Spleen (tissue), 11 donors: ENCODE results near the gene MSI2. TPM values are rescaled to one million over a fixed set of nuclear protein-coding genes. Genes with fewer than 3 reads are reported as not detected.
A peak's percentile ranks its signal among the peaks of the same experiment; 100 is the strongest.

Experiments
- DNase-seq: peaks from one replicate; pipeline ENCODE4 v3.0.0-alpha.2; 2020
- H3K27ac ChIP-seq, 8 donors: fragments of 200-600 bp; sonication (generic) in 7 of 8; 1 replicate in 4 of 8; 2 replicates in 4 of 8; pipeline versions ENCODE4 v1.5.0 to v1.8.0; 2016 to 2021; ENCODE audit warnings: inconsistent platforms in 4 of 8, mild to moderate bottlenecking in 4 of 8, moderate library complexity in 1 of 8
- H3K27me3 ChIP-seq, 7 donors: fragments of 200-600 bp; sonication (generic) in 6 of 7; replicated peaks in 1 of 7; 1 replicate in 4 of 7; 2 replicates in 3 of 7; pipeline versions ENCODE4 v1.5.0 to v1.8.0; 2016 to 2021; ENCODE audit warnings: inconsistent platforms in 3 of 7, mild to moderate bottlenecking in 1 of 7
- H3K36me3 ChIP-seq, 6 donors: fragments of 200-600 bp; sonication (generic) in 5 of 6; 1 replicate in 4 of 6; 2 replicates in 2 of 6; pipeline versions ENCODE4 v1.5.0 to v1.8.0; 2016 to 2021; ENCODE audit warnings: inconsistent platforms in 2 of 6
- H3K4me1 ChIP-seq, 6 donors: fragments of 200-600 bp; sonication (generic) in 5 of 6; 1 replicate in 3 of 6; 2 replicates in 3 of 6; pipeline versions ENCODE4 v1.5.0 to v1.8.0; 2016 to 2021; ENCODE audit warnings: inconsistent platforms in 3 of 6
- H3K4me3 ChIP-seq, 8 donors: fragments of 200-600 bp; sonication (generic) in 7 of 8; 1 replicate in 4 of 8; 2 replicates in 4 of 8; pipeline versions ENCODE4 v1.5.0 to v1.8.0; 2016 to 2021; ENCODE audit warnings: inconsistent platforms in 4 of 8, mild to moderate bottlenecking in 4 of 8, moderate library complexity in 2 of 8
- H3K9me3 ChIP-seq, 8 donors: fragments of 200-600 bp; sonication (generic) in 7 of 8; 1 replicate in 4 of 8; 2 replicates in 4 of 8; pipeline versions ENCODE4 v1.5.0 to v1.8.0; 2016 to 2021; ENCODE audit warnings: inconsistent platforms in 4 of 8
- POLR2A ChIP-seq, 3 donors: fragments of 450-650 bp; IDR thresholded peaks; one replicate each; pipeline ENCODE4 v1.5.1; 2017; ENCODE audit warnings: antibody characterized with exemption in 3 of 3, mild to moderate bottlenecking in 1 of 3
- POLR2AphosphoS5 ChIP-seq, 3 donors: sonication (generic); formaldehyde crosslinking; IDR thresholded peaks; one replicate each; pipeline ENCODE4 v1.5.1; 2017; ENCODE audit warnings: antibody characterized with exemption in 3 of 3
- WGBS, 5 donors: extraction: QIAGEN DNeasy Blood & Tissue Kit in 3 of 5; methylation state at CpG; one replicate each; pipeline versions ENCODE4 v1.1.5 to v1.1.7; 2013 to 2018; 5-methylcytosine and 5-hydroxymethylcytosine counted together
- intact Hi-C: fragments of 100-400 bp; cut with DNase I; formaldehyde crosslinking; loops from one replicate; pipeline ENCODE4 v1.15.0; 2023; ENCODE audit warnings: low total_unique reads
- polyA plus RNA-seq, 3 donors: library from polyadenylated mRNA; stranded (reverse); fragments of 200-250 nt; gene quantifications; one replicate each; pipeline ENCODE4 v1.2.1, GENCODE V29; 2013
- total RNA-seq, 7 donors: library from RNA; depleted of rRNA in 3 of 7; stranded (reverse); fragments of >200 nt in 3 of 7; fragmentation: NEBNext Ultra II Directional in 4 of 7; extraction: Animal tissue kit (Norgen Biotek cat#: 25700) in 4 of 7; gene quantifications; one replicate each; pipeline versions ENCODE4 v1.1.0 to v1.2.1, GENCODE V29; 2016 to 2021
- TF ChIP-seq, protein P1 (sequence below), 11 experiments: fragments of 200-600 bp in 7 of 11; fragments of 450-650 bp in 4 of 11; sonication (generic) in 4 of 11; IDR thresholded peaks in 8 of 11; conservative IDR thresholded peaks in 3 of 11; 1 replicate in 7 of 11; 2 replicates in 4 of 11; pipeline versions ENCODE4 v1.4.0 to v1.8.0; 2016 to 2021; ENCODE audit warnings: antibody characterized with exemption in 11 of 11, inconsistent platforms in 4 of 11, mild to moderate bottlenecking in 1 of 11
- donor health status: healthy with polysubstance abuse.
- donor health status: DM: no; HTN: no; CAD: no; lungs with moderate emphysema.
- donor health status: DM: no; HTN: no; CAD: no.
- donor health status: Bipolar disorder and iron deficiency.
- donor health status: healthy.
- donor health status: DM: no; HTN: no; CAD: no.
- donor health status: DM: yes; HTN: yes; CAD: no.

Gene MSI2
- total and polyA plus RNA-seq, 10 donors = 9.8 to 131 (median 64.7) TPM

GRCh38 chr17:57556320-57556719, 300.0 kb downstream of the MSI2 start:
- Histone ChIP-seq H3K4me1 (peaks cover 7 to 87% (median 54%) of the 10 kb centered on the region in 6 donors), H3K9me3 (no peaks in the 10 kb centered on the region), H3K36me3 (no peaks in the 10 kb centered on the region), H3K4me3 (no peak overlapping the region), H3K27me3 (no peaks in the 10 kb centered on the region), H3K27ac (no peak overlapping the region)
- WGBS, 5 donors = 62 to 82% (median 80%) methylated on average over 5 of the region's 5 CpGs
- intact Hi-C loops = no loop called here
- TF ChIP-seq POLR2A (IDR thresholded peaks at IDR 0.05) (no peak), POLR2AphosphoS5 (IDR thresholded peaks at IDR 0.05) (no peak)
- TF ChIP-seq, protein P1, sequence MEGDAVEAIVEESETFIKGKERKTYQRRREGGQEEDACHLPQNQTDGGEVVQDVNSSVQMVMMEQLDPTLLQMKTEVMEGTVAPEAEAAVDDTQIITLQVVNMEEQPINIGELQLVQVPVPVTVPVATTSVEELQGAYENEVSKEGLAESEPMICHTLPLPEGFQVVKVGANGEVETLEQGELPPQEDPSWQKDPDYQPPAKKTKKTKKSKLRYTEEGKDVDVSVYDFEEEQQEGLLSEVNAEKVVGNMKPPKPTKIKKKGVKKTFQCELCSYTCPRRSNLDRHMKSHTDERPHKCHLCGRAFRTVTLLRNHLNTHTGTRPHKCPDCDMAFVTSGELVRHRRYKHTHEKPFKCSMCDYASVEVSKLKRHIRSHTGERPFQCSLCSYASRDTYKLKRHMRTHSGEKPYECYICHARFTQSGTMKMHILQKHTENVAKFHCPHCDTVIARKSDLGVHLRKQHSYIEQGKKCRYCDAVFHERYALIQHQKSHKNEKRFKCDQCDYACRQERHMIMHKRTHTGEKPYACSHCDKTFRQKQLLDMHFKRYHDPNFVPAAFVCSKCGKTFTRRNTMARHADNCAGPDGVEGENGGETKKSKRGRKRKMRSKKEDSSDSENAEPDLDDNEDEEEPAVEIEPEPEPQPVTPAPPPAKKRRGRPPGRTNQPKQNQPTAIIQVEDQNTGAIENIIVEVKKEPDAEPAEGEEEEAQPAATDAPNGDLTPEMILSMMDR (IDR thresholded peaks at IDR 0.05 in 8 of 11, conservative IDR thresholded peaks at IDR 0.05 in 3 of 11) = no peak
- no peak for DNase-seq

DNA sequence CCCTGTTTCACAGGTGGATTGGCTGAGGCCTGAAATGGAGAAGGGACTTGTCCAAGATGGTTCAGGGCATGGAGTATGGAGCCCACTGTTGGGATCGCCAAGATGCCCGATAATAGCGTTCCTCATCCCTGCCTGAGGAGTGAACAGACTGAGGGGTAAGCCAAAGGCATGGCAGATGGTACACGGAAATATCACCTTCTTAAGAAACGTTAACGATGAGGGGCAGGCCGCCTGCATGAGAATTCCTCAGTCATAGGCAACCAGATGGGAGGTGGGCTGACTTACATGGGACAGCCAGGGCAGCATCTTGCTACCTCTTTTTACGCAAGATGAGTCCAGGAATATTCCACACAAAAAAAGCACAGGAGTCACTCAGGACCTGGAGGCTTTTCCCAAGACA, 300.7 kb downstream of the MSI2 start:
- no peaks in the 10 kb centered on the region for H3K36me3 ChIP-seq
- DNase-seq = no peak
- intact Hi-C loops = no loop called here
- no peaks in the 10 kb centered on the region for H3K27me3 ChIP-seq
- peaks cover 7 to 84% (median 49%) of the 10 kb centered on the region in 6 donors for H3K4me1 ChIP-seq
- WGBS, 5 donors = 92 to 97% (median 96%) methylated on average over 8 of the region's 8 CpGs
- H3K4me3 ChIP-seq = no peak overlapping the region
- peak overlapping the region in 1 of 8 donors; percentile 10 for H3K27ac ChIP-seq
- TF ChIP-seq, protein P1 (IDR thresholded peaks at IDR 0.05 in 8 of 11, conservative IDR thresholded peaks at IDR 0.05 in 3 of 11) = no peak
- TF ChIP-seq POLR2AphosphoS5 (IDR thresholded peaks at IDR 0.05) = no peak
- TF ChIP-seq POLR2A (IDR thresholded peaks at IDR 0.05) = no peak
- H3K9me3 ChIP-seq = no peaks in the 10 kb centered on the region

GRCh38 chr17:57557416-57557815, 301.1 kb downstream of the MSI2 start:
- WGBS, 5 donors = 67 to 91% (median 86%) methylated on average over 4 of the region's 4 CpGs
- no peak for DNase-seq
- no peaks in the 10 kb centered on the region for H3K27me3 ChIP-seq
- no peak for TF ChIP-seq POLR2A (IDR thresholded peaks at IDR 0.05)
- no peak for TF ChIP-seq POLR2AphosphoS5 (IDR thresholded peaks at IDR 0.05)
- TF ChIP-seq, protein P1 (IDR thresholded peaks at IDR 0.05 in 8 of 11, conservative IDR thresholded peaks at IDR 0.05 in 3 of 11) = no peak
- H3K4me3 ChIP-seq = no peak overlapping the region
- H3K27ac ChIP-seq = peak overlapping the region in 2 of 8 donors; percentile 10 to 46
- H3K9me3 ChIP-seq = no peaks in the 10 kb centered on the region
- H3K36me3 ChIP-seq = no peaks in the 10 kb centered on the region
- peaks cover 7 to 79% (median 45%) of the 10 kb centered on the region in 6 donors for H3K4me1 ChIP-seq
- intact Hi-C loops = no loop called here

GRCh38 chr17:57557834-57558681, 301.7 kb downstream of the MSI2 start:
- WGBS, 5 donors = 32 to 46% (median 37%) methylated on average over 21 to 22 of the region's 22 CpGs
- TF ChIP-seq POLR2AphosphoS5 (IDR thresholded peaks at IDR 0.05) = peak in 1 of 3 donors; percentile 32
- TF ChIP-seq, protein P1 (IDR thresholded peaks at IDR 0.05 in 8 of 11, conservative IDR thresholded peaks at IDR 0.05 in 3 of 11) = no peak
- intact Hi-C loops = no loop called here
- H3K4me1 ChIP-seq = peaks cover 4 to 73% (median 38%) of the 10 kb centered on the region in 6 donors
- no peaks in the 10 kb centered on the region for H3K27me3 ChIP-seq
- H3K27ac ChIP-seq = peak overlapping the region in 4 of 8 donors; percentile 25 to 46 (median 26)
- no peaks in the 10 kb centered on the region for H3K36me3 ChIP-seq
- no peak for DNase-seq
- no peak overlapping the region for H3K4me3 ChIP-seq
- no peaks in the 10 kb centered on the region for H3K9me3 ChIP-seq
